Activated naive CD4-positive, alpha-beta T cell treated with anti-CD3 and anti-CD28 coated beads, Interleukin-2, amount 10 ng/mL, durations not matched to agents 7 days and 5 days (primary cell): ENCODE data around the gene CDH22.
A peak's percentile ranks its signal among the peaks of the same experiment; 100 is the strongest.

ENCODE experiments used
- CTCF ChIA-PET: fragments of 350-600 bp; sonication (Branson Sonifier 250); formaldehyde crosslinking; loops from one replicate; lab custom pipeline; 2021; ENCODE audit warnings: antibody characterized with exemption; lab: Charles Lee
- DNase-seq: peaks from one replicate; pipeline ENCODE4 v3.0.0-alpha.2; 2020
- H3K27ac Mint-ChIP-seq: one replicate; pipeline ENCODE4 v1.8.0; 2021; ENCODE audit warnings: mild to moderate bottlenecking, moderate library complexity, mixed read lengths
- H3K27me3 Mint-ChIP-seq: one replicate; pipeline ENCODE4 v1.8.0; 2021; ENCODE audit warnings: mild to moderate bottlenecking, mixed read lengths
- H3K36me3 Mint-ChIP-seq: one replicate; pipeline ENCODE4 v1.8.0; 2021; ENCODE audit warnings: mixed read lengths
- H3K4me1 Mint-ChIP-seq: one replicate; pipeline ENCODE4 v1.8.0; 2021; ENCODE audit warnings: mixed read lengths
- H3K4me3 Mint-ChIP-seq: one replicate; pipeline ENCODE4 v1.8.0; 2021; ENCODE audit warnings: mild to moderate bottlenecking, moderate library complexity, mixed read lengths
- H3K9me3 Mint-ChIP-seq: one replicate; pipeline ENCODE4 v1.8.0; 2021; ENCODE audit warnings: mixed read lengths

CDH22 gene

GRCh38 chr20:46154305-46154704 lies 154.0 kb downstream of the CDH22 start:
- no peaks in the 10 kb centered on the region for H3K4me1 Mint-ChIP-seq
- no peaks in the 10 kb centered on the region for H3K36me3 Mint-ChIP-seq
- CTCF ChIA-PET, result no interaction called here
- no peak for DNase-seq
- H3K27ac Mint-ChIP-seq, result no peak overlapping the region
- no peaks in the 10 kb centered on the region for H3K9me3 Mint-ChIP-seq
- H3K27me3 Mint-ChIP-seq, result peaks cover 31% of the 10 kb centered on the region
- no peak overlapping the region for H3K4me3 Mint-ChIP-seq

GRCh38 chr20:46152824-46153586 lies 155.3 kb downstream of the CDH22 start:
- H3K27me3 Mint-ChIP-seq, result peaks cover 30% of the 10 kb centered on the region
- DNase-seq, result no peak
- H3K4me1 Mint-ChIP-seq, result no peaks in the 10 kb centered on the region
- H3K9me3 Mint-ChIP-seq, result no peaks in the 10 kb centered on the region
- H3K27ac Mint-ChIP-seq, result no peak overlapping the region
- no peaks in the 10 kb centered on the region for H3K36me3 Mint-ChIP-seq
- CTCF ChIA-PET, result interaction anchor here (0.9 kb wide), 1 partner anchor 21 kb away, joined by 3 read pairs; no protein-coding TSS in a partner anchor
- H3K4me3 Mint-ChIP-seq, result no peak overlapping the region

GRCh38 chr20:46151936-46152335 lies 156.4 kb downstream of the CDH22 start:
- Mint-ChIP-seq H3K9me3 (no peaks in the 10 kb centered on the region), H3K4me1 (no peaks in the 10 kb centered on the region), H3K27me3 (peaks cover 22% of the 10 kb centered on the region), H3K4me3 (no peak overlapping the region), H3K36me3 (no peaks in the 10 kb centered on the region), H3K27ac (no peak overlapping the region)
- DNase-seq, result peak; percentile 48
- CTCF ChIA-PET, result interaction anchor here (0.8 to 1.4 kb wide), 3 partner anchors 14 to 165 kb away, joined by 3 to 5 read pairs (median 4); no protein-coding TSS in a partner anchor

DNA sequence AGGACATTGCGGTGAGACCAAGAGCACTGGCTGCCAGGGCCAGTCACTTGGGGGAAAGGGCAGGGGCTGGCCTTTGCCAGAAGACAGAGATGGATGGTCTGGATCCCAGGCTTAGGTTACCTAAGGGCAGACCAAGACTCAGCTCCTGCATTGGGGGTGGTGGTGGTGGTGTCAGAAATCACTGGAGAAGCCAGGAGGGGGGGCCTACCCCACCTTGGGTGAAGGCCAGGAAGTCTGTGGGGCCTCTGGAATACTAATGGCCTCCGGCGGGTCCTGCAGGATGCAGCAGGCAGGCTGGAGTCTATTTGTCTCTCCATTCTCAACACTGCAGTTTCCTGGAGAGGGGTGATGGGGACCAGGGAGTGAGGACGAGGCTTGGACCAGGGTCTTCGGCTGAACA lies 157.4 kb downstream of the CDH22 start:
- CTCF ChIA-PET, result interaction anchor here (1.4 kb wide), 1 partner anchor 13 kb away, joined by 5 read pairs; no protein-coding TSS in a partner anchor
- H3K36me3 Mint-ChIP-seq, result no peaks in the 10 kb centered on the region
- H3K27ac Mint-ChIP-seq, result no peak overlapping the region

DNA sequence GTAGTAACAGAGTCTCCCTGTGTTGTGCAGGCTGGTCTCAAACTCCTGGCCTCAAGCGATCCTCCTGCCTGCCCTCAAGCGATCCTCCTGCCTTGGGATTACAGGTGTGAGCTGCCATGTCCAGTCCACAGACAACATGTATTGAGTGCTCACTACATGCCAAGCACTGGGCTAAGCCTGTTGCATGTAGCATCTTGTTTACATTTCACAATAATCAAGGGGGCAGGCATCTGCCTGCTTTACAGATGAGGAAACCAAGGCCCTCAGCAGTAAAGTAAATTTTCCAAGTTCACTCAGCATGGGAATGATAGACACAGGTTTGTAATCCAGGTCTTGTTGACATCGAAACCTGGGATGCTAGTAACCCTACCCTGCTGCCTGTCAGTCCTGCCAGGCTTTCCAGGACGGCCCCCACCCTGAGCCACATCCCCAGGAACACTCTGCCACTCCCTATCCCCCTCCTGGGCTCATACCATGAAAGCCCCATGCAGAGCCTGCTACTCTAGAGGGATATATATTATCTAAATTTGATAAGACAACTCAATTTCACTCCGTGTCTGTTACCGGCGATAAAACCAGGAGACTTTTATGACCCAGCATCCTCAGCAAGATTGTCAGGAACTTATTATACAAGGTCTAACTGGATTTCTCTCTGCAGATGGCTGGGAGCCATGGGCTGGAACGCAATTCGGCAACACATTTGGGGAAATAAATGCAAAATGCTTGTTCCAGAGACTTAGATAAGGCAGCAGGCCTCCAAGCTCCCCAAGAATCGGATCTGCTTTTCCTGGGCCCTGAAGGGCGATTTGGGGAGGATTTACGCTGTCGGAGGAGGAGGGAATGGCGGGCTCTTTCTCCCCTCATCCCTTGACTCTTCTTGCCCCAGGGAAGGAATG lies 159.7 kb downstream of the CDH22 start:
- peaks cover 27% of the 10 kb centered on the region for H3K27me3 Mint-ChIP-seq
- no peaks in the 10 kb centered on the region for H3K4me1 Mint-ChIP-seq
- H3K36me3 Mint-ChIP-seq, result no peaks in the 10 kb centered on the region
- CTCF ChIA-PET, result interaction anchor here (1.7 kb wide), 1 partner anchor 16 kb away, joined by 5 read pairs; no protein-coding TSS in a partner anchor
- H3K4me3 Mint-ChIP-seq, result no peak overlapping the region
- H3K9me3 Mint-ChIP-seq, result no peaks in the 10 kb centered on the region
- no peak for DNase-seq
- no peak overlapping the region for H3K27ac Mint-ChIP-seq

More for the DNA sequence above, 157.4 kb downstream of the CDH22 start:
- Mint-ChIP-seq H3K4me1 (no peaks in the 10 kb centered on the region), H3K4me3 (no peak overlapping the region), H3K9me3 (no peaks in the 10 kb centered on the region), H3K27me3 (peaks cover 29% of the 10 kb centered on the region)
- no peak for DNase-seq

- CTCF ChIA-PET, result no interaction called here
- Mint-ChIP-seq H3K9me3 (no peaks in the 10 kb centered on the region), H3K27ac (no peak overlapping the region), H3K36me3 (no peaks in the 10 kb centered on the region), H3K4me3 (no peak overlapping the region), H3K27me3 (peaks cover 45% of the 10 kb centered on the region), H3K4me1 (no peaks in the 10 kb centered on the region)
- DNase-seq, result no peak
Observed at GRCh38 chr20:46145713-46146112, 162.6 kb downstream of the CDH22 start.

- Mint-ChIP-seq H3K36me3 (no peaks in the 10 kb centered on the region), H3K4me3 (no peak overlapping the region), H3K27ac (no peak overlapping the region), H3K4me1 (no peaks in the 10 kb centered on the region), H3K27me3 (peaks cover 57% of the 10 kb centered on the region), H3K9me3 (no peaks in the 10 kb centered on the region)
- DNase-seq, result no peak
- CTCF ChIA-PET, result interaction anchor here (1.1 kb wide), 1 partner anchor 15 kb away, joined by 3 read pairs; no protein-coding TSS in a partner anchor
Observed at GRCh38 chr20:46144432-46145025, 163.8 kb downstream of the CDH22 start.

DNA sequence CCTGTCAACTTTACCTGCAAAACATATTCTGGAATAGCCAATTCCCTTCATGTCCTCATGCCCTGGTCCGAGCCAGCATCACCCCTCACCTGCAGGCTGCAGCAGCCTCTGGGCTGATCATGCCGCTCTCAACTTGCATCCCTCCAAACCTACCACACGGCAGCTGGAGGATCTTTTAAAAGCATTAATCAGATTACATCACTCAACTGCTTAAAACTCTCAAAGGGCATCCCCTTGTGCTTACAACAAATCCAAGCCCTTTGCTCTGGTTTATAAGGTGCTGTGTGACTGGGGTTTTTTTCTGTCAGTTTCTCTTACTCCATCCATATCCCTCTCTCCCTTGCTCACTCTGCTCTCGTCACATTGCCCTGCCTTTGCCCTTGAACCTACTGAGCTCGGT lies 166.2 kb downstream of the CDH22 start:
- H3K27ac Mint-ChIP-seq, result no peak overlapping the region

DNA sequence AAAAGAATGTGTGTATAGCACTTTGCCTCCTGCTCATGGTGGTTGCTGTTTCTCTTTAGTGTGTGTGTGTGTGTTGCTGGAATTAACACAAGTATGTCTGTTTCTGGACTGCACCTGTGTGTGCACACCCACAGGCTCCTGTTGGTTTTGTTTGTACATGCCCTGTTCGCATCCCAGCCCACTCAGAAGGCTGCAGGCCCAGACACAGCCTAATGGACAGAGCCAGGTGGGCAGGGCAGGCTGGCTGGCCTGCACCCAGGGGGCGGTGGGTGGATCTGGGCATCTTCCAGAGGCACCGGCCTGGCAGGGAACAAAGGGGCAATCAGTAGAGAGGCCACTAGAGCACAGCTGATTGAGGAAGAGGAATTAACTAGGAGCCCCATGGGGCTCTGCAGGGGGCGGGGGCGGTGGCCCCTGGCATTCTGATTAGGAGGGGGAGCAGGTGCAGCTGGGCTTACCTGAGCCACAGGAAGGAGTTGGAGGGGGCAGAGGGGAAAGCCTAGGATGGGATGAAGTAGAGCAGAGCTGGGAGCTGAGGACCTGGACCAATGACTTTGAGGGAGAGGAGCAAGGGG lies 168.3 kb downstream of the CDH22 start:
- Mint-ChIP-seq H3K9me3 (no peaks in the 10 kb centered on the region), H3K4me1 (no peaks in the 10 kb centered on the region), H3K36me3 (no peaks in the 10 kb centered on the region), H3K4me3 (no peak overlapping the region), H3K27me3 (peaks cover 54% of the 10 kb centered on the region), H3K27ac (no peak overlapping the region)
- no peak for DNase-seq
- CTCF ChIA-PET, result interaction anchor here (0.5 to 0.7 kb wide), 2 partner anchors 31 to 33 kb away, joined by 3 read pairs; no protein-coding TSS in a partner anchor

More for the DNA sequence above, 166.2 kb downstream of the CDH22 start:
- DNase-seq, result no peak
- Mint-ChIP-seq H3K27me3 (peaks cover 53% of the 10 kb centered on the region), H3K4me3 (no peak overlapping the region), H3K4me1 (no peaks in the 10 kb centered on the region), H3K36me3 (no peaks in the 10 kb centered on the region), H3K9me3 (no peaks in the 10 kb centered on the region)
- CTCF ChIA-PET, result interaction anchor here (0.6 kb wide), 1 partner anchor 10 kb away, joined by 4 read pairs; no protein-coding TSS in a partner anchor

DNA sequence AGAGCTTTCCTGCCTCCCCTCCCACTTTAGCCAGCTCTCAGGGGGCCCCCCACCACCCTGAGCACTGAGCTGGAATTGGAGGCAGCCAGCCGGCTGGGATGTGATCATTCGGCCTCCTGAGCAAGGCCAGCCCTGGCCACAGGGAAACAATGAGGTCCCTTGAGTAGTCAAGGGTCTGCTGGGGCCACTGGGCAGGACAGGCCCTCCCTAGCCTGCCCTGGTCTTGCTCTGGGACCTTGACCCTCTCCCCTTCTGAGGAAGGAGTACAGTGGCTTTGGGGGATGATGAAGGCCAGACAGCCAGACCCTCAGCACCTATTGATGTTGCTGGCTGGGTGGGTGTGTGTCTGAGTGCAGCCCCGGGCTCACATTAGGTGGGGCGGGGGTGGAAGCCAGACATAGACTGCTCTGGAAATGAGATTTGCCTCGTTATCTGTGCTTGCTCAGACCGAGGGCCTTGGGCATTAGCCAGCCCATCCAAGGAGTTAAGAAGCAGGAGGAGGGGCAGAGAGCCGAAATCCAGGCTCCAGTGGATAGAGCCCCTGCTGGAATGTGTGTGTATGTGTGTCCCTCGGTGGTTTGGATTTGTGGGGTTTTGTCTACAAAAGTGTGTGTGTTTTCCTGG lies 168.9 kb downstream of the CDH22 start:
- CTCF ChIA-PET, result no interaction called here
- H3K4me3 Mint-ChIP-seq, result no peak overlapping the region
- H3K36me3 Mint-ChIP-seq, result no peaks in the 10 kb centered on the region
- no peaks in the 10 kb centered on the region for H3K4me1 Mint-ChIP-seq
- DNase-seq, result no peak
- H3K27ac Mint-ChIP-seq, result no peak overlapping the region
- no peaks in the 10 kb centered on the region for H3K9me3 Mint-ChIP-seq
- H3K27me3 Mint-ChIP-seq, result peaks cover 51% of the 10 kb centered on the region

- Mint-ChIP-seq H3K27ac (no peak overlapping the region), H3K9me3 (no peaks in the 10 kb centered on the region), H3K27me3 (peaks cover 57% of the 10 kb centered on the region), H3K4me3 (no peak overlapping the region), H3K36me3 (no peaks in the 10 kb centered on the region), H3K4me1 (no peaks in the 10 kb centered on the region)
- no peak for DNase-seq
- CTCF ChIA-PET, result interaction anchor here (1.3 kb wide), 1 partner anchor 14 kb away, joined by 5 read pairs; no protein-coding TSS in a partner anchor
Observed at GRCh38 chr20:46137816-46138215, 170.5 kb downstream of the CDH22 start.

GRCh38 chr20:46135856-46136633 lies 172.3 kb downstream of the CDH22 start:
- H3K27ac Mint-ChIP-seq, result no peak overlapping the region
- DNase-seq, result no peak
- H3K36me3 Mint-ChIP-seq, result no peaks in the 10 kb centered on the region
- H3K4me3 Mint-ChIP-seq, result no peak overlapping the region
- no peaks in the 10 kb centered on the region for H3K9me3 Mint-ChIP-seq
- CTCF ChIA-PET, result no interaction called here
- H3K4me1 Mint-ChIP-seq, result no peaks in the 10 kb centered on the region
- H3K27me3 Mint-ChIP-seq, result peaks cover 57% of the 10 kb centered on the region

- Mint-ChIP-seq H3K4me1 (no peaks in the 10 kb centered on the region), H3K9me3 (no peaks in the 10 kb centered on the region), H3K36me3 (no peaks in the 10 kb centered on the region), H3K27me3 (peaks cover 56% of the 10 kb centered on the region), H3K27ac (no peak overlapping the region), H3K4me3 (no peak overlapping the region)
- DNase-seq, result no peak
- CTCF ChIA-PET, result interaction anchor here (0.8 kb wide), 1 partner anchor 40 kb away, joined by 3 read pairs; no protein-coding TSS in a partner anchor
Observed at GRCh38 chr20:46134716-46135115, 173.6 kb downstream of the CDH22 start.
